Diencephalon (tissue), 1 donor: ENCODE measurements around the gene TMIGD1. TPM values are rescaled to one million over a fixed set of nuclear protein-coding genes. Genes with fewer than 3 reads are reported as not detected.

ENCODE experiments used
- small RNA-seq: library from RNA; depleted of rRNA; stranded (forward); fragments of <200 nt; gene quantifications from one replicate; pipeline ENCODE3, GENCODE V24; 2014
- total RNA-seq: library from RNA; depleted of rRNA; stranded (reverse); fragments of >200 nt; gene quantifications from one replicate; pipeline ENCODE4 v1.2.3, GENCODE V29; 2014

TMIGD1 gene
- total RNA-seq, result not detected

GRCh38 chr17:30333503-30334360 is at the start of gene TMIGD1:
Gene TMIGD1 (minus strand): TSS chr17:30334057. CDS start chr17:30332133, 1,924 bp downstream.

GRCh38 chr17:30378825-30379302 is 45.0 kb upstream of the TMIGD1 start, which contains the start of gene CPD:
Gene CPD (plus strand): TSS chr17:30378927. CDS start chr17:30378981, 54 bp downstream.

GRCh38 chr17:30291543-30292285 is 42.1 kb downstream of the TMIGD1 start, which contains the start of gene BLMH:
Gene BLMH (minus strand): TSS chr17:30291944. CDS start chr17:30291819, 125 bp downstream.

Small RNA genes lying within 50 kb of the gene (small RNA-seq; reads per million reads assigned to genes)
- gene RF00019 (not detected), gene RNU6-1267P (not detected), gene RNU6-990P (not detected)

Other genes with a start within 250 kb of the TMIGD1 start
- 11.1 TPM for gene NSRP1, start 217.2 kb downstream of the TMIGD1 start, total RNA-seq
- 0.92 TPM for gene SLC6A4, start 98.4 kb downstream of the TMIGD1 start, total RNA-seq
- 45.7 TPM for gene BLMH, start 42.1 kb downstream of the TMIGD1 start, total RNA-seq
- 99.9 TPM for gene CPD, start 44.9 kb upstream of the TMIGD1 start, total RNA-seq
- gene GOSR1, start 143.4 kb upstream of the TMIGD1 start, total RNA-seq, result 27.5 TPM